ENCODE results near the gene PLAGL1. TPM values are rescaled to one million over a fixed set of nuclear protein-coding genes. Genes with fewer than 3 reads are reported as not detected.
A peak's percentile ranks its signal among the peaks of the same experiment; 100 is the strongest.
"Not testable (repeated sequence)": the region's sequence is repeated elsewhere in the genome, so short reads cannot be mapped to it uniquely, and the experiment has no call there.

PLAGL1 gene
- total RNA-seq, 4 donors from 2014 or later = 21.7 to 39.2 (median 27.8) TPM

DNA sequence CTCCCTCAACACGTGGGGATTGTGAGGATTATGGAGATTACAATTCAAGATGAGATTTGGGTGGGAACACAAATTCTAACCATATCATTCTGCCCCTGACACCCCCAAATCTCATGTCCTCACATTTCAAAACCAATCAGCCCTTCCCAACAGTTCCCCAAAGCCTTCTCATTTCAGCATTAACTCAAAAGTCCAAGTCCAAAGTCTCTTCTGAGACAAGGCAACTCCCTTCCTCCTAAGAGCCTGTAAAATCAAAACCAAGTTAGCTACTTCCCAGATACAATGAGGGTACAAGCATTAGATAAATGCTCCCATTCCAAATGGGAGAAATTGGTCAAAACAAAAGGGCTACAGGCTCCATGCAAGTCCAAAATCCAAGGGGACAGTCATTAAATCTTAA, 39.6 kb upstream of the PLAGL1 start:
- WGBS, 2 donors = 82 to 83% methylated on average over 1 of the region's 1 CpG

DNA sequence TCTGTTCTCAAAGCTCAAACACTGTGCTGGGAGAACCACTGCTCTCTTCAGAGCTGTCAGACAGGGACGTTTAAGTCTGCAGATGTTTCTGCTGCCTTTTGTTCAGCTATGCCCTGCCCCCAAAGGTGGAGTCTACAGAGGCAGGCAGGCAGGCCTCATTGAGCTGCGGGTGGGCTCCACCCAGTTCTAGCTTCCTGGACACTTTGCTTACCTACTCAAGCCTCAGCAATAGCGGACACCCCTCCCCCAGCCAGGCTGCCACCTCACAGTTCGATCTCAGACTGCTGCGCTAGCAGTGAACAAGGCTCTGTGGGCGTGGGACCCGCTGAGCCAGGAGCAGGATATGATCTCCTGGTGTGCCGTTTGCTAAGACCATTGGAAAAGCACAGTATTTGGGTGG, 38.6 kb upstream of the PLAGL1 start:
- DNase-seq (ENCODE audit: low spot score in 2 of 2); H3K4me3 ChIP-seq (ENCODE audit: low read depth, poor library complexity, severe bottlenecking); intact Hi-C loops (cut with DNase I; ENCODE audit: low total_unique reads): not testable (repeated sequence)
- whole genome bisulfite sequencing, 2 donors = 82 to 84% methylated on average over 8 of the region's 8 CpGs

More for the DNA sequence above, 39.6 kb upstream of the PLAGL1 start:
- H3K4me3 ChIP-seq (ENCODE audit: low read depth, poor library complexity, severe bottlenecking) = no peak overlapping the region
- DNase-seq (ENCODE audit: low spot score in 2 of 2) = no peak
- intact Hi-C loops (cut with DNase I; ENCODE audit: low total_unique reads) = no loop called here
- TF ChIP-seq, protein P1, sequence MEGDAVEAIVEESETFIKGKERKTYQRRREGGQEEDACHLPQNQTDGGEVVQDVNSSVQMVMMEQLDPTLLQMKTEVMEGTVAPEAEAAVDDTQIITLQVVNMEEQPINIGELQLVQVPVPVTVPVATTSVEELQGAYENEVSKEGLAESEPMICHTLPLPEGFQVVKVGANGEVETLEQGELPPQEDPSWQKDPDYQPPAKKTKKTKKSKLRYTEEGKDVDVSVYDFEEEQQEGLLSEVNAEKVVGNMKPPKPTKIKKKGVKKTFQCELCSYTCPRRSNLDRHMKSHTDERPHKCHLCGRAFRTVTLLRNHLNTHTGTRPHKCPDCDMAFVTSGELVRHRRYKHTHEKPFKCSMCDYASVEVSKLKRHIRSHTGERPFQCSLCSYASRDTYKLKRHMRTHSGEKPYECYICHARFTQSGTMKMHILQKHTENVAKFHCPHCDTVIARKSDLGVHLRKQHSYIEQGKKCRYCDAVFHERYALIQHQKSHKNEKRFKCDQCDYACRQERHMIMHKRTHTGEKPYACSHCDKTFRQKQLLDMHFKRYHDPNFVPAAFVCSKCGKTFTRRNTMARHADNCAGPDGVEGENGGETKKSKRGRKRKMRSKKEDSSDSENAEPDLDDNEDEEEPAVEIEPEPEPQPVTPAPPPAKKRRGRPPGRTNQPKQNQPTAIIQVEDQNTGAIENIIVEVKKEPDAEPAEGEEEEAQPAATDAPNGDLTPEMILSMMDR (IDR thresholded peaks at IDR 0.05) = no peak
- TF ChIP-seq POLR2A (IDR thresholded peaks at IDR 0.05) = no peak

DNA sequence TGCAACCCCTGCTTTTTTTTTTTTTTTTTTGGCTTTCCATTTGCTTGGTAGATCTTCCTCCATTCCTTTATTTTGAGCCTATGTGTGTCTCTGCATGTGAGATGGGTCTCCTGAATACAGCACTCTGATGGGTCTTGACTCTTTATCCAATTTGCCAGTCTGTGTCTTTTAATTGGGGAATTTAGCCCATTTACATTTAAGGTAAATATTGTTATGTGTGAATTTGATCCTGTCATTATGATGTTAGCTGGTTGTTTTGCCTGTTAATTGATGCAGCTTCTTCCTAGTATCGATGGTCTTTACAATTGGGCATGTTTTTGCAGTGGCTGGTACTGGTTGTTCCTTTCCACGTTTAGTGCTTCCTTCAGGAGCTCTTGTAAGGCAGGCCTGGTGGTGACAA, 36.9 kb upstream of the PLAGL1 start:
- 86 to 87% methylated on average over 2 of the region's 2 CpGs for WGBS, 2 donors
- DNase-seq (ENCODE audit: low spot score in 2 of 2); intact Hi-C loops (cut with DNase I; ENCODE audit: low total_unique reads); H3K4me3 ChIP-seq (ENCODE audit: low read depth, poor library complexity, severe bottlenecking): not testable (repeated sequence)

DNA sequence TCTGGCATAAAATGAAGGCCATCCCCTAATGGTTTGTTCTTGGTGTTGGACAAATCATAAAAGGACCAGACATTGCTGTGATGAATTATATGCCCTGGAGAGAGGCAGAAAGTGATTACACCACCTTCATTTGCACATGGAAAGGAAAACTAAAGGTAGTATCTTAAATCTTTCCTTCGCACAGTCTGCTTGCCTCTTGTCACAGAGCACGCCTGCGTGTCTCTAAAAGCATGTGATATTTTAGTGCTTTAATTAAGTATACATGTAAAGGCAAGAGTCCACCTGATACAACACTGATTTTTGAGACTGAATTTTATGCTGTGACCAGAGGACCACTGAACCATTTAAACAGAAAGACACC, 28.8 kb upstream of the PLAGL1 start:
- DNase-seq (ENCODE audit: low spot score in 2 of 2) = no peak
- intact Hi-C loops (cut with DNase I; ENCODE audit: low total_unique reads) = no loop called here
- TF ChIP-seq POLR2A (IDR thresholded peaks at IDR 0.05) = no peak
- TF ChIP-seq, protein P1 (IDR thresholded peaks at IDR 0.05) = no peak
- WGBS, 2 donors = 47 to 62% methylated on average over 3 of the region's 3 CpGs
- H3K4me3 ChIP-seq (ENCODE audit: low read depth, poor library complexity, severe bottlenecking) = no peak overlapping the region

DNA sequence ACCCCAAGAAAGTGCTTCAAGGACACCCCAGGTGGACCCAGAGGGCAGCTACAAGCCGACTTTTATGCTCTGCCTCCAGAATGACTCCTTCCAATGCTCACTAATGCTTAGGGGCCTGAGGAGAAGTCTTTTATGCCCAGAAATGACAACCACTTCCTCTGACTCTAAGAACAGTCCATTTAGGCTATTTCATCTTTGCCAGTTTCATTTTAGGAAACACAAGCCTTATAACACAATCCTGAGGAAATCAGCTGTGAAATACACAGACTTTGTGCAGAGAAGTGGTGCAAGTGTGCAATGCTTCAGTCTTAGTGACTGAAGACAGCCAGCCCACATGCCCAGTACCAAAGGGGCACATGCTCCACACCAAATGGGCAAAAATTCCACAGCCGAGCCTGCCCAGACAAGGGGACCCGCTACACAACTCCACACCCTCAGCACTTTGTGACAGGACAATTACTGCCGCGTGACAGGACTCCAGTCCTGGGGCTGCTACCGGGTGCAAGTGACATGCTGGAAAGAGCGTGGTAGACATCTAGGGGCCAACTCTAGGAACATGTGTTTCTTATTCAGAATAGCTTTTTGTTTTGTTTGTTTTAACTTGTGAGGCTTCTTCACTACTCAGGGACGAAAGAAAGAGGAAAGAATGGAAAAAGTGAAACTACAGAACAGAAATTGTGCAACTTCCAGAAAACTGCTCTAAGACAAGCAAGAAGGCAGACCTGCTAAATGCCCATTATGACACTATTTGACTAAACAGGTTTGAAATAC, 28.2 kb upstream of the PLAGL1 start:
- H3K4me3 ChIP-seq (ENCODE audit: low read depth, poor library complexity, severe bottlenecking) = no peak overlapping the region
- intact Hi-C loops (cut with DNase I; ENCODE audit: low total_unique reads) = no loop called here
- 21 to 31% methylated on average over 8 of the region's 8 CpGs for WGBS, 2 donors
- DNase-seq (ENCODE audit: low spot score in 2 of 2) = peak in 1 of 2 donors; percentile 27
- TF ChIP-seq POLR2A (IDR thresholded peaks at IDR 0.05) = no peak
- TF ChIP-seq, protein P1 (IDR thresholded peaks at IDR 0.05) = no peak

DNA sequence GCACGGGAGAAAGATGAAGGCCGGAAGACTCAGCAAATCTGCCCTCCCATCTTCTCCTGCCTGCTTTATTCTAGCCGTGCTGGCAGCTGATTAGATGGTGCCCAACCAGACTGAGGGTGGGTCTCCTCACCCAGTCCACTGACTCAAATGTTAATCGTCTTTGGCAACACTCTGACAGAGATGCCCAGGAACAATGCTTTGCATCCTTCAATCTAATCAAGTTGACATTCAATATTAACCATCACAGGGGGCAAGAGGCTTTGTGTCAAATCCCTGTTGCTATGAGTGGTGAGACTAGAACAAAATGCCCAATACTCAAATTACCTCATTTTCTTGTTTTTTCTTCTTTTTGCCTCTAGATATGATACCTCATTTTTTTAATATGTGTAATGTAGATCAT, 27.4 kb upstream of the PLAGL1 start:
- intact Hi-C loops (cut with DNase I; ENCODE audit: low total_unique reads) = no loop called here
- no peak overlapping the region for H3K4me3 ChIP-seq (ENCODE audit: low read depth, poor library complexity, severe bottlenecking)
- DNase-seq (ENCODE audit: low spot score in 2 of 2) = no peak
- TF ChIP-seq, protein P1 (IDR thresholded peaks at IDR 0.05) = no peak
- no peak for TF ChIP-seq POLR2A (IDR thresholded peaks at IDR 0.05)
- WGBS, 2 donors = 97 to 100% methylated on average over 4 of the region's 4 CpGs

Measured in lower leg skin (tissue), 4 donors.